HG03460 (cell line): Measurements from ENCODE around the gene MICOS13.

Experiments used
- ATAC-seq: cut with Tn5 transposase; IDR thresholded peaks from one replicate; pipeline ENCODE4 v1.9.1; 2021; ENCODE audit not compliant: unreplicated experiment

MICOS13 gene

DNA sequence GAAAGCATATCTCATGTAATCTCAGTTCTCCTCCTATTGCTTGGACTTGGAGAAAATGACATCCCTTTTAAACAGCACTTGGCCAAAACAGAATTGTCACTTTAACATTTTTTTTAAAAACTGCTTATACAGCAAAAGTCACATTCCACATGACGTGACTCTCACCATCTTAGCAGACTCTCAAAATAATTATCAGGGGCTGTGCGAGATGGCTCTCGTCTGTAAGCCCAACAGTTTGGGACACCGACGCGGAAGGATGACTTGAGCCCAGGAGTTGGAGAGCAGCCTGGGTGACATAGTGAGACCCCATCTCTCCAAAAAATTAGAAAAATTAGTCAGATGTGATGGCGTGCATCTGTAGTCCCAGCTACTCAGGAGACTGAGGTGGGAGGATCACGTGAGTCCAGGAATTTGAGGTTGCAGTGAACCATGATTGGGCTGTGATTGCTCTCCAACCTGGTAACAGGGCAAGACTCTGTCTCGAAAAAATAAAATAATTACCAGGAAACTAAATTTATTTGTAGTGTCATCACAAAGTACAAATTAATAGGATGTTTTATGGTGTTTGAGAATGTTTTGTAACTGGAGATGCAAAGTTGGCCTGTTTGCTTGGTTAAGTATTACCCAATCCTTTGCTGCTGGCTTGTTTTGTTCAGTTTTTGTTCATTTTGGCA is 48.6 kb downstream of the MICOS13 start:
- ATAC-seq = no peak

GRCh38 chr19:5628919-5629481 is 51.3 kb downstream of the MICOS13 start:
- ATAC-seq = no peak

DNA sequence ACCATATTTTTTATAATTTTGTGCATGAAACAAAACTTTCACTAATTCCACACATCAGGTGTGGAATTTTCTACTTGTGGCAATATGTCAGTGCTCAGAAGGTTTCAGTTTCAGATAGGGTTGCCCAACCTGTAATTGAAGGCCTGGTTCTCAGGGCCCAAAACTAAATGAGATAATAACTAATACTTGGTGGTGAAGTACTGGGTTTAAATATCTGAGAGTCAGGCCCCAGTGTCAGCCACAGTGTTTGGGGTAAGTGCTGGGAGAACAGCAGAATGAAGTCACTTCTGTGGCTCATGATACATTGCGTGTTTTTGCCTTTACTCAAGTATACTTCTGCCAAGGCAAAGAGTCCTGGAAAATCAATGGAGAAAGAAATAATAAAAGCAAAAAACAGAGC is 51.9 kb downstream of the MICOS13 start:
- ATAC-seq = no peak
